ENCODE data around the gene NOSIP.
"Not testable (repeated sequence)": the region's sequence is repeated elsewhere in the genome, so short reads cannot be mapped to it uniquely, and the experiment has no call there.

The NOSIP gene, protein sequence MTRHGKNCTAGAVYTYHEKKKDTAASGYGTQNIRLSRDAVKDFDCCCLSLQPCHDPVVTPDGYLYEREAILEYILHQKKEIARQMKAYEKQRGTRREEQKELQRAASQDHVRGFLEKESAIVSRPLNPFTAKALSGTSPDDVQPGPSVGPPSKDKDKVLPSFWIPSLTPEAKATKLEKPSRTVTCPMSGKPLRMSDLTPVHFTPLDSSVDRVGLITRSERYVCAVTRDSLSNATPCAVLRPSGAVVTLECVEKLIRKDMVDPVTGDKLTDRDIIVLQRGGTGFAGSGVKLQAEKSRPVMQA

DNA sequence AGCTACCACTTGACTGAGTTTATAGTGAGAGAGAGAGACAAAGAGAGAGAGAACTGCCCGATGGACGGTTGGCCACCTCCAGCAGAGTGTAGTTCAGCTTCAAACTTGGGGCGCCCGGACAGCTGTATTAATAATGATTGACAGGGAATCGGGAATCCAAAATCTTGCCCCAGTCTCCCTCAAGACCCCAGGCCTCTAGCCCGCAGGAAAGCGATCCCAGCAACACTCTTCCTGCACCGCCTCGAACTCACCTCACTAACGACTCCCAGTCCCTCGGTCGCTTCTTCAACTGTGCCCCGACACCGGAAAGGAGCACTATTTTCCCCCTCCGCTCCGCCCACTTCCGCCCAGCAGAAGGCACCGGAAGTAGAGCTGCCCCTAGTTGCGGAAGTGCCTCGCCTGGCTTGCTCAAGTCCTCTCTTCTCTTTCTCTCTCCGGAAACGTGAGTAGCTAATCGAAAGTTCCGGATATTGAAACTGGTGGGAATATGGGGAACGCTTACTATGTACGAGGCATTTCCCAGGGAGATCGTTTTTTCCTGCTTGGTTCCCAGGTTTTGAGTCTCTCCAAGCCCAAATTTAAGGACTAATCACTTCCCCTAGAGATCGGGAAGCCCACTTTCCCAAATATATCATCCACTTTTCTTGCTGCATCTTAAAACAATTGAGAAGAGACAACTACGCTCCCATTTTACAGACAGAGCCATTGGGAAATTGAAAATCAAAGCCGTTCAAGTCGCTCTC, at the start of gene NOSIP:
TSS of gene NOSIP (minus strand) at position 293 of the 743 bp plus-strand sequence. CDS start 19,865 bp downstream, outside the sequence.
- peak; percentile 95 for DNase-seq

DNA sequence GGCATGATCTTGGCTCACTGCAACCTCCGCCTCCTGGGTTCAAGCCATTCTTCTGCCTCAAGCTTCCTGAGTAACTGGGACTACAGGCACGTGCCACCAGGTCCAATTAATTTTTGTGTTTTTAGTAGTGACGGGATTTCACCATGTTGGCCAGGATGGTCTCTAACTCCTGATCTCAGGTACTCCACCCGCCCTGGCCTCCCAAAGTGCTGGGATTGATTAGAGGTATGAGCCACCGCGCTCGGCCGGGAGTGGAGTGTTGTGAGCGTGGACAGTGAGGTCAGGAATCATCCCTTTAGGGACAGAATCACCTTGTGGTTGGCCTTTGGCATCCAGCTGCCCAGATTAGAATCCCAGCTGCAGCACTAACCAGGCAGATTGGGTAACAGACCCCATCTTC, 49.3 kb upstream of the NOSIP start:
- DNase-seq, result no peak

DNA sequence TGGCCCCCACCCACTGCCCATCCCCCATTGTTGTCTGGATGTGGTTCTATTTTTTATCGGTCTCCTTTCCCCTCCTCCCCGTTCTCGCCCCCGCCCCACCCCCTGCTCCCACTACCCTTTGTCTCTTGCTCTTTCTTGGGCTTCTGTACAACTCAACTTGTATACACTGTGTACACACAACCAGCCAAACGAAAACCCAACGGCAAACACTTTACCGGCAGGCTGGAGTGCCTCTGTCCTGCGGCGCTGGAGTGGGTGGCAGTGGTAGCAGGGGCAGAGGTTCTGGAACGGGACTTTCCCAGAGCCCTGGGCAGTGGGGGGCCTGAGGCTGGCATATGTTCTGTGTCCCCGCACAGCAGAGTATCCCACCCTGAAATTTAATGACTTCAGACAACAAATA, 45.9 kb upstream of the NOSIP start:
- DNase-seq, result no peak

DNA sequence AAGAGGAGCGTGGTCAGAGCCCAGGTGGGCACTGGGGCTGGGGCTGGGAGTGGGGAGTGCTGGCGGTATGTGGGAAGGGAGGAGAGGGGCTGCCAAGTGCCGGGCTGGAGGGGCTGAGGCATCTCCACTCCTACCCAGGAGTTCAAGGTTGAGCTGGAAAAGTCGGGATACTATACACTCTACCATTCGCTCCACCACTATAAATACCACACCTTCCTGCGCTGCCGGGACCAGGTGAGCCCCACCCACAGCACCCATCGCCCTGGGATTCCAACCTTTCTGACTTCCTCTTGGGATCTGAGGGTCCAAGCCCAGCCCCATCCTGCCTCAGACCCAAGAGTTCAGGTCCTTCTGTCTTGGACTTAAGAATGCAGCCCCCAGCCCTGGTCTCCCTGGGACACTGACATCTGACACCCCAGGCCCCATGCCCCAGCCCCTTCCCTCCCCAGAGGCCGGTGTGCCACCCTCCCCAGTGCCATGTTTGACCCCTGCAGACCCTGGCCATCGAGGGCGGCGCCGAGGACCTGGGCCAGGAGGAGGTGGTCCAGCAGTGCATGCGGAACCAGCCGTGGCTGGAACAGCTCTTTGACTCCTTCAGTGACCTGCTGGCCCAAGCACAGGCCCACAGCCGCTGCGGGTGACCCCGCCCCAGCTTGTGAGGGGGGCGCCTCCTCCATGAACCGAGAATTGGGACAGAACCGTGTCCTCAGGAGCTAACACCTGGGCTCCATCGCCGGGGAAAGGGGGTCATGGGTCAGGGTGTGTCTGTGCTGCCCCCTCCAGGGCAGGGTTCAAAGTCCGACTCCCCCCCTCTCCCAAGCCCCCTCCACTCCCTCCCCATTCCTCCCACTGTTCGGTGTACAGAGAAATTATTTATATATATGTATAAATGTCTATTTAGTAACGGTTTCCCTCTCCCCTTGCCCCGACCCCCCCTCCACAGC, 44.9 kb upstream of the NOSIP start:
- DNase-seq, result no peak

DNA sequence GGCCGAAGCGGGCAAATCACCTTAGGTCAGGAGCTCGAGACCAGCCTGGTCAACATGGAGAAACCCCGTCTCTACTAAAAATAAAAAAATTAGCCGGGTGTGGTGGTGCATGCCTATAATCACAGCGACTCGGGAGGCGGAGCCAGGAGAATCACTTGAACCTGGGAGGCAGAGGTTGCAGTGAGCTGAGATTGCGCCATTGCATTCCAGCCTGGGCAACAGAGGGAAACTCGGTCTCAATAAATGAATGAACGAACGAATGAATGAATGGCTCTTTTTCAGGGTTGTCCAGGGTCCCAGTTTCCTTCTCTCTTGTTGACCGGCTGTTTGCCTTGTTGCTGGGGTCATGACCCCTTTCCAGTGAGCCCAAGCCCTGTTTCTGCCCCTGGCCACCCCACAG, 37.5 kb upstream of the NOSIP start:
- DNase-seq, result not testable (repeated sequence)

DNA sequence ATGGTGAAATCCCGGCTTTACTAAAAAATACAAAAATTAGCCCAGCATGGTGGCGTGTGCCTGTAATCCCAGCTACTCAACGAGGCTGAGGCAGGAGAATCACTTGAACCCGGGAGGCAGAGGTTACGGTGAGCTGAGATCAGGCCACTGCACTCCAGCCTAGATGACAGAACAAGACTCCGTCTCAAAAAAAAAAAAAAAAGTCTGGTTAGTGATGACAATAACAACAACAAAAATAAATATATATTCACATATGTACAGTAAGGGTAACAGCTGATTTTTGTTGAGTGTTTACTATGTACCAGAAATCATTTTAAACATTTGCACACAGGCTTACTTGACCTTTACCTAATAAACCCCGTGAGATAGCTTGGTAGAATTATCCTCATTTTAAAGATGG, 36.6 kb upstream of the NOSIP start:
- DNase-seq, result no peak

DNA sequence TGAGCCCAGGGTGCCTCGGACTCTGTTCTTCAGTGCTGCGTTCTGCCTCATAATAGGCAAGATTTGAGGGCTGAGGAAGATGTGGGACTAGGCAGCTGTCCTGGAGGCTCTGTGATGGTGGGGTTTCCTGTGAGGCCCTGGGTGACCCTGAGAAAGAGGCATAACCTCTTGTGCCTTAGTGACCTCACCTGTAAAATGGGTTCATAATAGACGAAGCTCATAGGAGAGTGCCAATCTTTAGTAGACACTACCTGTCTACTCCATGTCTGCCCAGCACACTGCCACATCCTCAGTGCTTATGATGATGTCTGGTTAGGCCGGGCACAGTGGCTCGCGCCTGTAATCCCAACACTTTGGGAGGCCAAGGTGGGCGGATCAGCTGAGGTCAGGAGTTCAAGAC, 36.2 kb upstream of the NOSIP start:
- DNase-seq, result no peak

DNA sequence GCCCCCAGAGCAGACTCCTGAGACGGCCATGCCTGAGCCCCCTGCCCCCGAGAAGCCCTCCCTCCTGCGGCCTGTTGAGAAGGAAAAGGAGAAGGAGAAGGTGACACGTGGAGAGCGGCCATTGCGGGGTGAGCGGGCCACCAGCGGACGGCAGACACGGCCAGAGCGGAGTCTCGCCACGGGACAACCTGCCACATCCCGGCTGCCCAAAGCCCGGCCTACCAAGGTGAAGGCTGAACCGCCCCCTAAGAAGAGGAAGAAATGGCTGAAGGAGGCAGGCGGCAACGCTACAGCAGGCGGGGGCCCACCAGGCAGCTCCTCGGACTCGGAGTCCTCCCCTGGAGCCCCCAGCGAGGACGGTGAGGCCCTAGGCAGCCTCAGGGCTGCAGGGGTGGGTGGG, 35.5 kb upstream of the NOSIP start:
- no peak for DNase-seq

DNA sequence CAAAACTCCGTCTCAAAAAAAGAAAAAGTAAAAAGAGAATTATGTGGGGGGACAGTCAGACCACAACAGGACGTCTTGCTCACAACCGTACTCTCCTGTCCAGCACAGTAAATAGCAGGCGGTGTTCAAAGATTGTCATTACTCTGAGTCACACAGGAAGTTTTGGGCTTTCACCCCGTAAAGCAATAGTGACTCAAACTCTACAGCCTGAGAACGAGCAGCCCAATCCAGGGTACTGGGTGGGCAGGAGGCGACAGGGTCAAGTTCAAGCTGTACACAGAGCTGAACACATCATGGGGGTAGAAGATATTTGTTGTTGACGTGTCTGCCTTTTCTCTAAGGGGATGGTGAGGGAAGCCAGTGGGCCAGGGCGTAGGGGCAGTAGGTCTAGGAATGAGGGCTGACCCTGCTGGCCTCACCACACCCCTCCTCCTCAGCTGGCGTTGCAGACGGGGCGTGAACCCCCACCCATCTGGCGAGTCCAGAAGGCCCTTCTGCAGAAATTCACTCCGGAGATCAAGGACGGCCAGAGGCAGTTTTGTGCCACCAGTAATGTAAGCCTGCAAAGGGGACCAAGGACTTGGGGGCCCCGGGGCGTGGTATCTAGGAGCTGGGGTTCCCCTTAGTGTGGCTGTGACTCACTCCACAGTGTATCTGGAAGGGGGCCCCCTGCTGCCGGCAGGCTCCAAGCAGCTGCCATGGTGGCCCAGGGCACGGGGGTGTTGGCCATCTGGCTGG, 33.9 kb upstream of the NOSIP start:
- peak; percentile 60 for DNase-seq

DNA sequence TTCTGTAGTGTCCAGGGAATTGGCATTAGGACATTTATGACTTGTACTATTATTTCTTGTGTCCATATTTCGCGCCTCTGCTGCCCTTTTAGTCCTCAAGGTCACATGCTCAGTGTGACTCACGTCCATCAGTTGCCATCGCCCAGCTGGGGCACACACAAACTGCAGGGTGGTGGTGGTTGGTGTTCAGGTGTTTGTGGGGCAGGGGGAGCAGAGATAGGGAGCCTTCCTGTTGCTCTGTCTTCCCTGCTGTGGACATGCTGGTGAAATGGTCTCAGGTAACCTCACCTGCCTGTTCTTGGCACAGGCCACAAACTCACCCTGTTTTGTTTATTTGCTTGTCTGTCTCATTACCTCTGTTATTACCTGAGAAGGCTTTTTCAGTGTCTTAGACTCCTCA, 33.0 kb upstream of the NOSIP start:
- DNase-seq, result no peak

DNA sequence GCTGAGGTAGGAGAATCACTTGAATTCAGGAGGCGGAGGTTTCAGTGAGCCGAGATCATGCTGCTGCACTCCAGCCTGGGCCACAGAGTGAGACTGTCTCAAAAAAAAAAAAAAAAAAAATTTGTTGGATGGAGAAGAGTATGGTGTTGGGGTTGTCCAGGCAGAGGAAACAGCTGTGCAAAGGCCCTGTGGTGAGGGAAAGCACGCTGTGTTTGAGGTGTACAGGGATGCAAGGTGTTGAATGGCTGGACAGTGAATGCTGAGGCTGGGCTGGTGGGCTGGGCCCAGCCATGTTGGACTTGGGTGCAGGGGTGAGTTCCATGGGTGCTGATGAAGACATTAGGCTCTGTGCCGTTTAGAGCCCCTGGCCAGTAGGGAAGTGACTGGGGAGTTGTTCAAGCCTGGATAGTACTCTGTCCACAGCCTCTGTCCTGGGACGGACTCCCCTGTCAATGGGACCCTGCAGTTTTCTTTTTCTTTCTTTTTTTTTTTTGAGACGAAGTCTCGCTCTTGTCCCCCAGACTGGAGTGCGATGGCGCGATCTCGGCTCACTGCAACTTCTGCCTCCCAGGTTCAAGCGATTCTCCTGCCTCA, 29.2 kb upstream of the NOSIP start:
- no peak for DNase-seq

DNA sequence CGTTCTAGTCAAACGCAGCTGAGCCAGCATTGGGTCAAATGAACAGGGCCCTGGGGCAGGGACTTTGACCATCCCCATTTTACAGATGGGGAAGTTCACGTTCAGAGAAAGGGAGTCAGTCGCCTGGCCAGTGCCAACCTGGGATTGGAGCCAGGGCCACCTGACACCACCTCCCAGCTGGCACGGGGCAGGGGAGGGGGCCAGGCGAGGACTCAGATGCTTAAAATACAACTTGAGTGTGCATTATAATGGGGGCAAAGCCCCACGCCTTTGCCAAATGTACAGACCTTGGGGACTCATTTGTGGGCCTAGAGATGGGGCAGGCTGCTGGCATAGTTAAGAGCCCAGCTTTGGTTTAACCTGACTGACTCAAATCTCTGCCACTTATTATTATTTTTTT, 25.2 kb upstream of the NOSIP start:
- DNase-seq, result no peak

DNA sequence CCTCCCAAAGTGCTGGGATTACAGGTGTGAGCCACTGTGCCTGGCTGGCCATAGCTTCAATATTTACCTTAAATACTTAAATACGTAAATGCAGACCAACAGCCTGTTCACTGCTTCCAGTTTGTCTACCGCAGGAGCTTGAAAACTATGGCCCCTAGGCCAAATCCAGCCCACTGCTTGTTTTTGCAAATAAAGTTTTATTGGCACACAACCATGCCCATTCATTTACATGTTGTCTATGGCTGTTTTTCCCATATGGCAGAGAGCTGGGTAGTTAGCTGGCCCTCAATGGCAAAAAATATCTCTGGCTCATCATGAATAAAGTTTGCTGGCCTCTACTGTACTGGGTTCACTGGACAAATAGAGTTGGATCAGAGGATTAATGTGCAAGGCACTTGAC, 22.4 kb upstream of the NOSIP start:
- no peak for DNase-seq

DNA sequence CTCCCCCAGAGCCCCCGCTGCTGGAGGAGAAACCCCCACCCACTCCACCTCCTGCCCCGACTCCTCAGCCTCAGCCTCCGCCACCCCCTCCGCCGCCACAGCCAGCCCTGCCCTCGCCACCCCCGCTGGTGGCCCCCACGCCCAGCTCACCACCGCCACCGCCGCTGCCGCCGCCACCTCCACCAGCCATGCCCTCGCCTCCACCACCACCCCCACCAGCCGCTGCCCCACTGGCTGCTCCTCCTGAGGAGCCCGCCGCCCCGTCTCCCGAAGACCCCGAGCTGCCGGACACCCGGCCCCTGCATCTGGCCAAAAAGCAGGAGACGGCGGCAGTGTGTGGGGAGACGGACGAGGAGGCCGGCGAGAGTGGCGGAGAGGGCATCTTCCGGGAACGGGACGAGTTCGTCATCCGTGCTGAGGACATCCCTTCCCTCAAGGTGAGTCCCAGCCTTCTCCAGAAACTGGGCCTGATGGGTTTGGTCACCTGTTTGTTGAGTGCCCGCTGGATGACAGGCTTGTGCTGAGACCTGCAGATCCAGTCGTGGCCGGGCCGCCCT, 21.2 kb upstream of the NOSIP start:
- no peak for DNase-seq

DNA sequence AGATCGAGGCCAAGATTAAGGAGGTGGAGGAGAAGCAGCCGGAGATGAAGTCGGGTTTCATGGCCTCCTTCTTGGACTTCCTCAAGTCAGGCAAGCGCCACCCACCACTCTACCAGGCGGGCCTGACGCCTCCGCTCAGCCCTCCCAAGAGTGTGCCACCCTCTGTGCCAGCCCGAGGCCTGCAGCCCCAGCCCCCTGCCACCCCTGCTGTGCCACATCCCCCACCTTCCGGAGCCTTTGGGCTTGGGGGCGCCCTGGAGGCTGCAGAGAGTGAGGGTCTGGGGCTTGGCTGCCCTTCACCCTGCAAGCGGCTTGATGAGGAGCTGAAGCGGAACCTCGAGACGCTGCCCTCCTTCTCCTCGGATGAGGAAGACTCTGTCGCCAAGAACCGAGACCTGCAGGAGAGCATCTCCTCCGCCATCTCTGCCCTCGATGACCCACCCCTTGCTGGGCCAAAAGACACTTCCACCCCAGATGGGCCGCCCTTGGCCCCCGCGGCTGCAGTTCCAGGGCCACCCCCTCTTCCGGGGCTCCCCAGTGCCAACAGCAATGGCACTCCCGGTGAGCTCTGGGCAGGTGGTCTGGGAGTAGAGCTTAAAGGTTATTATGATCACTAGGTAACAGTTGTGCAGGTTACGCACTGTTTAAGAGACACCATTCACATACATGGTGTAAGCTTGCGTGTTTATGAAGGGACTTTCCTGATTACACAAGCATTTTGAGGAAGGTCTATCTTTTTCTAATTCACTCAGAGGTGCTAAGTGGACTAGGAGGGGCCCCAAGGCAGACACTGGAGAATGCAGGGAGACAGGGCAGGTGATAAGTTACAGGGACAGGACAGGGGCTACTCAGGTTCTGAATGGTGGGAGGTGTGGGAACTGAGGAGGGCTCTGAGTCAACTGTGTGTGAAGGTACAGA, 19.3 kb upstream of the NOSIP start:
- DNase-seq, result no peak

DNA sequence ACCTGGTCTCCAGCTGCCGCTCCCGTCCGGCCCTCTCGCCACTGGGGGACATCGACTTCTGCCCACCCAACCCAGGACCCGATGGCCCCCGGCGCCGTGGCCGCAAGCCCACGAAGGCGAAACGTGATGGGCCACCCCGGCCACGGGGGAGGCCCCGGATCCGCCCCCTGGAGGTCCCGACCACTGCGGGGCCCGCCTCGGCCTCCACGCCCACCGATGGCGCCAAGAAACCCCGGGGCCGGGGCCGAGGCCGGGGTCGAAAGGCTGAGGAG, 17.3 kb upstream of the NOSIP start:
- DNase-seq, result no peak

DNA sequence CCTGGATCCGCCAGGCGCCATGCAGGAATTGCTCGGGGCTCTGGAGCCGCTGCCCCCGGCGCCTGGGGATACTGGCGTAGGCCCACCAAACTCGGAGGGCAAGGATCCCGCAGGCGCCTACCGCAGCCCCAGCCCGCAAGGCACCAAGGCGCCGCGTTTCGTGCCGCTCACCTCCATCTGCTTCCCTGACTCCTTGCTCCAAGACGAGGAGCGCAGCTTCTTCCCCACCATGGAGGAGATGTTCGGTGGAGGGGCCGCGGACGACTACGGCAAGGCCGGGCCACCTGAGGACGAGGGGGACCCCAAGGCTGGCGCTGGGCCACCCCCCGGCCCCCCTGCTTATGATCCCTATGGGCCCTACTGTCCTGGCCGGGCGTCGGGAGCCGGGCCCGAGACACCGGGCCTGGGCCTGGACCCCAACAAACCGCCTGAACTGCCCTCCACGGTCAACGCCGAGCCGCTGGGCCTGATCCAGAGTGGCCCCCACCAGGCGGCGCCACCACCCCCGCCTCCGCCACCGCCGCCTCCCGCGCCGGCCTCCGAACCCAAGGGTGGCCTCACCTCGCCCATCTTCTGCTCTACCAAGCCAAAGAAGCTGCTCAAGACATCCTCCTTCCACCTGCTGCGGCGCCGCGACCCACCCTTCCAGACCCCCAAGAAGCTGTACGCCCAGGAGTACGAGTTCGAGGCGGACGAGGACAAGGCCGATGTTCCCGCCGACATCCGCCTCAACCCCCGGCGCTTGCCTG, 16.8 kb upstream of the NOSIP start:
- DNase-seq, result no peak

DNA sequence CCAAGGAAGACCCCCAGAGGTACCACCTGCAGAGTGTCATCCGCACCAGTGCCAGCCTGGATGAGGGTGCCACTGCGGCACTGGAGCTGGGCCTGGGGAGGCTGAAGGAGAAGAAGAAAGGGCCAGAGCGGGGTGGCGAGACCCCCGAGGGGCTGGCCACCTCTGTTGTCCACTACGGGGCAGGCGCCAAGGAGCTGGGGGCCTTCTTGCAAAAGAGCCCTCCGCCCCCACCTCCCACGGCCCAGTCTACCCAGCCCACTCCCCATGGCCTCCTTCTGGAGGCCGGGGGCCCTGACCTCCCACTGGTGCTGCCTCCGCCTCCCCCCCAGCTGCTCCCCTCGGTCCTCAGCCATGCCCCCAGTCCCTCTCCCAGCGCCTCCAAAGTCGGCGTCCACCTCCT, 16.1 kb upstream of the NOSIP start:
- no peak for DNase-seq

DNA sequence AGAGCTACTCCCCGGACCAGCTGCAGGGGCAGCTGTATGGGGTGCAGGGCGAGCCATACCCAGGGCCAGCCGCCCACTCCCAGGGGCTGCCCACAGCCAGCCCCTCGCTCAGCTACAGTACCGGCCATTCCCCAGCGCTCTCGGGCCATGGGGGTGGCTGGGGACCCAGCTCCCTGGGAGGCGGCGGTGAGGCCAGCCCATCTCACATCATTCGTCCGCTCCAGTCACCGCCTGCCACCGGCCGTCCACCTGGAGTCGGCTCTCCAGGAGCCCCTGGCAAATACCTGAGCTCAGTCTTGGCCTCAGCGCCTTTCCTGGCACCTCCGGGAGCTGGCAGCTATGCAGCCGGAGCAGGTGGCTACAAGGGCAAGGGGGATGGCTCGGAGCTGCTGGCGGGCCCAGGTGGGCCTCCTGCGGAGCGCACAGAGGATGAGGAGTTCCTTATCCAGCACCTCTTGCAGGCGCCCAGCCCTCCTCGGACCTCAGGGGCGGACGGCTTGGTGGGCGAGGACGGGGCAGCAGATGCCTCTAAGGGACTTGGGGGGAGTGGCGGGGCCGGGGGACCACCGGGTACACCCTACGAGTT, 15.6 kb upstream of the NOSIP start:
- no peak for DNase-seq

All from amniotic stem cell (primary cell).